Measurements from ENCODE around the gene FRMPD4.

- no peak for TF ChIP-seq CTCF (IDR thresholded peaks at IDR 0.05)
- TF ChIP-seq POLR2A (IDR thresholded peaks at IDR 0.05) = no peak
These were observed 154.9 kb downstream of the FRMPD4 start for GRCh38 chrX:12292996-12293765.
